Adrenal gland (tissue), 5 donors: ENCODE measurements around the gene OAS3.

Experiments used
- POLR2A ChIP-seq, 2 donors: fragments of 450-650 bp; IDR thresholded peaks; one replicate each; pipeline ENCODE4 v1.6.1; 2017; ENCODE audit warnings: antibody characterized with exemption in 2 of 2, mild to moderate bottlenecking in 2 of 2, moderate library complexity in 1 of 2
- TF ChIP-seq, protein P1 (sequence below), 6 experiments: fragments of 450-650 bp in 4 of 6; fragments of 200-600 bp in 2 of 6; sonication (generic) in 1 of 6; IDR thresholded peaks; 1 replicate in 5 of 6; 2 replicates in 1 of 6; pipeline versions ENCODE4 v1.5.1 to v1.8.0; 2016 to 2021; ENCODE audit warnings: antibody characterized with exemption in 6 of 6, mild to moderate bottlenecking in 2 of 6, moderate library complexity in 1 of 6
- donor health status: DM: no; HTN: no; CAD: no.

DNA sequence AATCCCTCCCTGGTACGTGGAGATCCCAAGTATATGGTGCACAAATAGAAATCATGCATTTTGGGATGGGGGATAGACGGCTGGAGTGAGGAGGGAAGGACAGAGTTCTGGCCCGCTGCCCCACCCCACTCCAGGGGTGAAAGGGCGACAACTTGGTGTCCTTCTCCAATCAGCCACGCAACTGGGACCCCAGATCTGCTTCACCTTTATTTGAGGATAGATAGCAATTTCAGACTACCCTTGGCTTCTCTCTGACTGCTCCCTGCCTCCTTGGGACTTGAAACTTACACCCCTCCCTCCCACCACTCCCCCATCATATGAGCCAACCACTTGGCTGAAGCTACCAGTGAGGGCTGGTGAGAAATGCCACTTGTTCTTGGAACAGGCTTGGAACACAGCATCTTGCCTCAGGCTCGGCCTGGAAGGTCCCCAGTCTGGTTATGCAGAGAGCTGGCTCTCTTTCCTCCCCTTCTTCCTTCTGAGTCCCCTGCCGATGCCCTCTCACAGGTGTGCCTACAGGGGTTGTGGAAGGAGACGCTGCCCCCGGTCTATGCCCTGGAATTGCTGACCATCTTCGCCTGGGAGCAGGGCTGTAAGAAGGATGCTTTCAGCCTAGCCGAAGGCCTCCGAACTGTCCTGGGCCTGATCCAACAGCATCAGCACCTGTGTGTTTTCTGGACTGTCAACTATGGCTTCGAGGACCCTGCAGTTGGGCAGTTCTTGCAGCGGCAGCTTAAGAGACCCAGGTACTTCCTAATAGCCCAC is 8.1 kb downstream of the OAS3 start:
- TF ChIP-seq, protein P1, sequence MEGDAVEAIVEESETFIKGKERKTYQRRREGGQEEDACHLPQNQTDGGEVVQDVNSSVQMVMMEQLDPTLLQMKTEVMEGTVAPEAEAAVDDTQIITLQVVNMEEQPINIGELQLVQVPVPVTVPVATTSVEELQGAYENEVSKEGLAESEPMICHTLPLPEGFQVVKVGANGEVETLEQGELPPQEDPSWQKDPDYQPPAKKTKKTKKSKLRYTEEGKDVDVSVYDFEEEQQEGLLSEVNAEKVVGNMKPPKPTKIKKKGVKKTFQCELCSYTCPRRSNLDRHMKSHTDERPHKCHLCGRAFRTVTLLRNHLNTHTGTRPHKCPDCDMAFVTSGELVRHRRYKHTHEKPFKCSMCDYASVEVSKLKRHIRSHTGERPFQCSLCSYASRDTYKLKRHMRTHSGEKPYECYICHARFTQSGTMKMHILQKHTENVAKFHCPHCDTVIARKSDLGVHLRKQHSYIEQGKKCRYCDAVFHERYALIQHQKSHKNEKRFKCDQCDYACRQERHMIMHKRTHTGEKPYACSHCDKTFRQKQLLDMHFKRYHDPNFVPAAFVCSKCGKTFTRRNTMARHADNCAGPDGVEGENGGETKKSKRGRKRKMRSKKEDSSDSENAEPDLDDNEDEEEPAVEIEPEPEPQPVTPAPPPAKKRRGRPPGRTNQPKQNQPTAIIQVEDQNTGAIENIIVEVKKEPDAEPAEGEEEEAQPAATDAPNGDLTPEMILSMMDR (IDR thresholded peaks at IDR 0.05), result no peak
- TF ChIP-seq POLR2A (IDR thresholded peaks at IDR 0.05), result no peak
